ENCODE data around the gene MAD1L1. TPM values are rescaled to one million over a fixed set of nuclear protein-coding genes. Genes with fewer than 3 reads are reported as not detected.

Gene MAD1L1
- total RNA-seq, 1 experiment from 2014 or later, result 43.8 TPM

DNA sequence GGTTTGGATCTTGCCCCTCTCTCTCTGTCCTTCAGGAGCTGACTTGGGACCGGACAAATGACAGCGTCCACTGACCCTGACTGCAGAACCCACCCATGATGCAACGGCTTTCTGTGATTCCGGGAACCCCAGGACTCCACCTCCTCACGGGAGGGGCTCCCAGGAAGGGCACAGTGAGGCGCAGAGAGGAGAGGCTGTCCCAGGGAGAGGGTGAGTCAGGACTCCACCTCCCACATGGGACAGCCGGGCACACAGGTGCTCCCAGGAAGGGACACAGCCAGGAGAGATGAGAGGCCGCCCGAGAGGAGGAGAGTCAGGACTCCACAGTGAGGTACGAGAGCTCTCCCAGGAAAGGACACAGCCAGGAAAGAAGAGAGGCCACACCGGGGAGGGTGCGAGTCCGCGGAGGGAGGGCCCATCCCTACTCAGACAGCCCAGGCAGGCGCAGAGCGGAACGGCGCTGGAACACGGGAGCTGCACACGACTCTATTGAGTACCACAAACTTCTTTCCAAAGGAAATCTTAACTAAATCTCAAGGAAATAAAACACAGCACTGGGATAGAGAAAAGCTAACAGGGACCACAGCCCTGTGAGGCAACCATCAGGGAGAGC, 162.5 kb downstream of the MAD1L1 start:
- H3K36me3 Mint-ChIP-seq, result no peaks in the 10 kb centered on the region
- H3K9me3 Mint-ChIP-seq, result no peaks in the 10 kb centered on the region
- ChIA-PET CTCF (no interaction called here), POLR2A (no interaction called here)
- peak overlapping the region; percentile 41 for H3K27ac Mint-ChIP-seq
- ATAC-seq (no peak), DNase-seq (ENCODE audit: low spot score) (no peak)
- H3K4me3 Mint-ChIP-seq, result no peak overlapping the region
- TF ChIP-seq ZNF281 (CRISPR knock-in tag; IDR thresholded peaks at IDR 0.05), result no peak
- TF ChIP-seq SP1 (CRISPR knock-in tag; conservative IDR thresholded peaks at IDR 0.05), result no peak
- TF ChIP-seq NFATC4 (CRISPR knock-in tag; IDR thresholded peaks at IDR 0.05), result no peak
- TF ChIP-seq ELF4 (CRISPR knock-in tag; IDR thresholded peaks at IDR 0.05; ENCODE audit: low read depth), result no peak
- no peak for TF ChIP-seq SOX15 (CRISPR knock-in tag; IDR thresholded peaks at IDR 0.05)
- no peak for TF ChIP-seq ESRRA (CRISPR knock-in tag; IDR thresholded peaks at IDR 0.05; ENCODE audit: borderline replicate concordance)
- H3K4me1 Mint-ChIP-seq, result no peaks in the 10 kb centered on the region
- H3K27me3 Mint-ChIP-seq (ENCODE audit: low read depth), result no peaks in the 10 kb centered on the region

- Mint-ChIP-seq H3K4me3 (no peak overlapping the region), H3K36me3 (no peaks in the 10 kb centered on the region), H3K27ac (no peak overlapping the region), H3K27me3 (ENCODE audit: low read depth) (no peaks in the 10 kb centered on the region), H3K9me3 (no peaks in the 10 kb centered on the region), H3K4me1 (no peaks in the 10 kb centered on the region)
- no peak for TF ChIP-seq RORB (CRISPR knock-in tag; IDR thresholded peaks at IDR 0.05)
- no peak for TF ChIP-seq NFYB (CRISPR knock-in tag; conservative IDR thresholded peaks at IDR 0.05; ENCODE audit: low read depth)
- no peak for TF ChIP-seq E2F4 (CRISPR knock-in tag; IDR thresholded peaks at IDR 0.05; ENCODE audit: borderline replicate concordance, low read depth)
- ChIA-PET CTCF (interaction anchor here (0.5 kb wide), 1 partner anchor 350 kb away, joined by 4 read pairs; no protein-coding TSS in a partner anchor), POLR2A (no interaction called here)
- no peak for ATAC-seq
- no peak for DNase-seq (ENCODE audit: low spot score)
Measured at GRCh38 chr7:2069472-2069860, 163.3 kb downstream of the MAD1L1 start.

GRCh38 chr7:2068693-2069471, 163.9 kb downstream of the MAD1L1 start:
- DNase-seq (ENCODE audit: low spot score) (no peak), ATAC-seq (no peak)
- no peak for TF ChIP-seq NFATC4 (CRISPR knock-in tag; IDR thresholded peaks at IDR 0.05)
- TF ChIP-seq E2F4 (CRISPR knock-in tag; IDR thresholded peaks at IDR 0.05; ENCODE audit: borderline replicate concordance, low read depth), result no peak
- TF ChIP-seq, protein P1, sequence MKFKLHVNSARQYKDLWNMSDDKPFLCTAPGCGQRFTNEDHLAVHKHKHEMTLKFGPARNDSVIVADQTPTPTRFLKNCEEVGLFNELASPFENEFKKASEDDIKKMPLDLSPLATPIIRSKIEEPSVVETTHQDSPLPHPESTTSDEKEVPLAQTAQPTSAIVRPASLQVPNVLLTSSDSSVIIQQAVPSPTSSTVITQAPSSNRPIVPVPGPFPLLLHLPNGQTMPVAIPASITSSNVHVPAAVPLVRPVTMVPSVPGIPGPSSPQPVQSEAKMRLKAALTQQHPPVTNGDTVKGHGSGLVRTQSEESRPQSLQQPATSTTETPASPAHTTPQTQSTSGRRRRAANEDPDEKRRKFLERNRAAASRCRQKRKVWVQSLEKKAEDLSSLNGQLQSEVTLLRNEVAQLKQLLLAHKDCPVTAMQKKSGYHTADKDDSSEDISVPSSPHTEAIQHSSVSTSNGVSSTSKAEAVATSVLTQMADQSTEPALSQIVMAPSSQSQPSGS (CRISPR knock-in tag; IDR thresholded peaks at IDR 0.05; ENCODE audit: borderline replicate concordance, low read depth), result no peak
- no peak for TF ChIP-seq ERG (CRISPR knock-in tag; IDR thresholded peaks at IDR 0.05)
- no peak for TF ChIP-seq TP53 (CRISPR knock-in tag; IDR thresholded peaks at IDR 0.05)
- TF ChIP-seq GRHL2 (CRISPR knock-in tag; IDR thresholded peaks at IDR 0.05; ENCODE audit: insufficient replicate concordance, severe bottlenecking), result no peak
- no peak for TF ChIP-seq KAT7 (CRISPR knock-in tag; IDR thresholded peaks at IDR 0.05; ENCODE audit: borderline replicate concordance)
- TF ChIP-seq MXD4 (CRISPR knock-in tag; IDR thresholded peaks at IDR 0.05; ENCODE audit: borderline replicate concordance), result no peak
- Mint-ChIP-seq H3K4me1 (no peaks in the 10 kb centered on the region), H3K9me3 (no peaks in the 10 kb centered on the region), H3K27ac (no peak overlapping the region), H3K36me3 (no peaks in the 10 kb centered on the region), H3K4me3 (no peak overlapping the region), H3K27me3 (ENCODE audit: low read depth) (no peaks in the 10 kb centered on the region)
- CTCF ChIA-PET, result no interaction called here
- POLR2A ChIA-PET, result no interaction called here
